GM18519 (cell line): ENCODE data around the gene INPP5F.
A peak's percentile ranks its signal among the peaks of the same experiment; 100 is the strongest.
"Not testable (repeated sequence)": the region's sequence is repeated elsewhere in the genome, so short reads cannot be mapped to it uniquely, and the experiment has no call there.

Source experiments
- ATAC-seq: cut with Tn5 transposase; IDR thresholded peaks from one replicate; pipeline ENCODE4 v1.9.1; 2021; ENCODE audit warnings: mild to moderate bottlenecking, moderate library complexity; ENCODE audit not compliant: unreplicated experiment, low FRiP score

The INPP5F gene

DNA sequence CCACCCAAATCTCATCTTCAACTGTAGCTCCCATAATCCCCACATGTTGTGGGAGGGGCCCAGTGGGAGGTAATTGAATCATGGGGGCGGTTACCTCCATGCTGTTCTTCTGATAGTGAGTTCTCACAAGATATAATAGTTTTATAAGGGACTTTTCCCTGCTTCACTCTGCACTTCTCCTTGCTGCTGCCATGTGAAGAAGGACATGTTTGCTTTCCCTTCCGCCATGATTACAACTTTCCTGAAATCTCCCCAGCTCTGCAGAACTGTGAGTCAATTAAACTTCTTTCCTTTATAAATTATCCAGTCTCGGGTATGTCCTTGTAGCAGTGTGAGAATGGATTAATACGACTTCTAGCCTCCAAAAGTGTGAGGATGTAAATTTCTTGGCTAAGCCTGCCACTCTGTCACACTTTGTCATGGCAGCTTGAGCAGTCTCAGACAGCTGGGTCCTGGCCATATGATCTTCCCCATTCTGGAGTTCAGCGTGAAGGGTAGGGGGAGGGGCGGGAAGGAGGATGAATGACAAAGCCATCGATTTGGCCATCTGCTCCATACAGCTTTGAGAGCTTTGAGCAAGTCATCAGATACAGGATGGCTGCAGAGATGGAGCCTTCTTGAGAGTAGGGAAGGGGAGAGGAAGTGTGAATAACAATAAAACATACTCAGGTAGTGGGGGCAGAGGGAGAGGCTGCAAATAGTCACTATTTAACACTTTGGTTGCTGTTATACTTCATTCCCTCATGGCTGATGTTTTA lies 19.1 kb upstream of the INPP5F start:
- no peak for ATAC-seq

DNA sequence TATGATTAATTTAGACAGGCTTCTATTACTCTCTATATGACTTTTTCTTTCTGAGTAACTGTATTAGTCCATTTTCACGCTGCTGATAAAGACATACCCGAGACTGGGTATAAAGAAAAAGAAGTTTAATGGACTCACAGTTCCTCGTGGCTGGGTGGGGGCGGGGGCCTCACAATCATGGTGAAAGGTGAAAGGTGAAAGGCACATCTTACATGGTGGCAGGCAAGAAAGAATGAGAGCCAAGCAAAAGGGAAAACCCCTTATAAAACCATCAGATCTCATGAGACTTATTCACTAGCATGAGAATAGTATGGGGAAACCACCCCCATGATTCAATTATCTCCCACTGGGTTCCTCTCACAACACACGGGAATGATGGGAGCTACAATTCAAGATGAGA lies 18.5 kb upstream of the INPP5F start:
- not testable (repeated sequence) for ATAC-seq

DNA sequence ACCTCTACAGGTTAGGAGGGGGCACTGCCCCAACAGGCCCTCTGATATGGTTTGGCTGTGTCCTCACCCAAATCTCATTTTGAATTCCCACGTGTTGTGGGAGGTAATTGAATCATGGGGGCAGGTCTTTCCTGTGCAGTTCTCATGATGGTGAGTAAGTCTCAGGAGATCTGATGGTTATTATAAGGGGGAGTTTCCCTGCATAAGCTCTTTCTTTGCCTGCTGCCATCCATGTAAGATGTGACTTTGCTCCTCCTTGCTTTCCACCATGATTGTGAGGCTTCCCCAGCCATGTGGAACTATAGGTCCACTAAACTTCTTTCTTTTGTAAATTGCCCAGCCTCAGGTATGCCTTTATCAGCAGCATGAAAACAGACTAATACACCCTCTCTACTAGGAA lies 14.9 kb upstream of the INPP5F start:
- ATAC-seq = not testable (repeated sequence)

DNA sequence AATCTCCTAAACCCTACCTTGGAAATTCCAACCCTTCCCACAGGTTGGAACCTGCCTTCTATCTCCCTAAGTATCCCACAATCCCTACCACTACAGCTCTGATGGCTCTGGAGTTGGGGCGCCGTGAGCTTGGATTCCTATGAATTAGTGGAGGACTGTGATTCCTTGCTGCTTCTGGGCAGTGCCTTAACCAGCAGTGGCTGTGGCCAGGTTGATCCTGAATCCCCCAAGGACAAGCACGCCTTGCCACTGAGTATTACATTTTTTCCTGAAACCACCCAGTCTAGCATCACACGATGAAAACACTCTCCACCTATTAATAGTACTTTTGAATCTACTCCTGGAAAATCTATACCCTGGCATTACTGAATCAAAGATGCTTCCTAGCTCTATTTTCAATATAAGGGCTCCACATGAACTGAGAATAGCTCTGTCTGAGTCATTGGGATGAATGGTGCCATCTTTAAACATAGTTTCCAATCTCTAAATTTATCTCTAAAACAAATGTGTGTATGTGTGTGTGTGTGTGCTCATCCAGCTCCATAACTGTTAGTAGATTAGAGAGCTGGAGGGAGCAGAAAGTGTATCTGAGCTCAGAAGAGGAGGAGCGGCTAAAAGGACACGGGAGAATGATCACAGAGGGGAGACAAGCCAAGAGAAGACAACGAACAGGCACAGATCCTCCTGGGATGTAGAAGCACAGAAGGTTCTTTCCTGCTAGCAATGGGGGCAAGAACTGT lies 11.9 kb upstream of the INPP5F start:
- ATAC-seq = no peak

DNA sequence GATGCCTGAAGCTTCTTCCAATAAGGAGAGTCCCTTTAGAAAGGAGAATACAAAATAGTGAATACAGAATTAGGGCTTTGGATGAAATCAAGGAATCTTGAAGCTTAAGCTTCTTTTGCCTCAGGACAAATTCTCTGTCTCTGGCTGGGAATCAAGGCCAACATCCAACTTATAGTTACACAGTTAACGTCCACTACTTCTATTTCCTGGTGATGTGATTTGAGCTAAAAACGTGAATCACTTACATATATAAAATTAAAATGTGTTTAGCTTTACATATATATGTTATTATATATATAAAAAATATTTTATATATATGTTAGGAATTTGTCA lies 11.4 kb upstream of the INPP5F start:
- ATAC-seq = no peak

DNA sequence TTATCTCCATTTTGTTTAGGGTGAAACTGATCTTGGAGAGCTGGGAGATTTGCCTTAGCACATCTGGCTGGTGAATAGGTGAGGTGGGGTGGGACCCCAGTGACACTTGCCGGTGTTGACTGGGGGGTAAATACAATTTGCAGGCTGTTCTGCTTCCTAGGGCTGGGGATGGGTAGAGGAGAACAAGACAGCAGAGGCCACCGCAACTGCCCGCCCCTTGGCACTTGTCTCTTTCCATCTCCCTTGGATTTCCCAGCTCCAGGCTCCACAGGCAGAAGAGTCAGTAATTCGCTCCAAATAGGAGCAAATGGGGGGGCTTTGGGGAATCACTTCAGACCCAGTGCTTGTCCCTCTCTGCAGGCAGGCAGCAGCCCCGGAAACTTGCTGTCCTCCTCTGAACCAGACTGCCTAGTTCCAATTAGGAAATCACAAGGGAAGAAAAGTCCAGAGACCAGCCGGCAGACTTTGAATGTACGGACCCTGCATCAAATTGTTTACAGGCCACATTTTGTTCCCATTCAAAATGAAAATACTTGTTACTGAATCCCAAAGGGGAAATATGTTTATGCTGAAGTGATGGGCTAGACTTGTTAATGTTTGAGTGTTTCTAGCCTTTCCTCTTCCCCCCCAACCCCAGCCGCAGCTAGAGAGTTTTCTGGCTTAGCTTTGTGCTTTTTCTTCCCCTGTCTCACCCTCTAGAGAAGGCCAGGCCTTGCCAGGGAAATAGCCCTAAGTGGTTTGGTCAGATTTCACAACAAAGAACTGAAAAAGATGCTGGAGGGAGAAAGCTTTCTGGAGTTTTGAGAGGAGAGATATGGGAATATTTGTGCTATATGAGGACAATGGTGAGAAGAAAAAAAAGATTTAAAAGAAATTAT lies 10.0 kb upstream of the INPP5F start:
- no peak for ATAC-seq

DNA sequence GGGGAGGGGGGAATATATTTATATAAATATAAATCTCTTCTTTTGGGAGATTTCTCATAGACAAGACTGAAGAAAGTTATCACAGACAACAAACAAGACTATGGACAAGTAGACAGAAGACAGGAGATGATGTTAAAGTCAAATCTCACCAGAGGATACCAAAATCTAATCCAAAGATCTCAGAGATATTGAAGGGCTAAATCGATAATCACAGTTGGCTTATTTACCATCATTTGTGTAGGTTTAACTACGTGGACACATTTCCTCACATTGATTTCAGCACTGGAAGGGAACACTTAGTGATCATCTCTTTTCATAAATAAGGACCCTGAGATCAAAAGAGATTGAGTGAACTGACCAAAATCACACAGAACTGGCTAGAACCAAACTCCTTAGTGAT lies 2.7 kb upstream of the INPP5F start:
- ATAC-seq = no peak

DNA sequence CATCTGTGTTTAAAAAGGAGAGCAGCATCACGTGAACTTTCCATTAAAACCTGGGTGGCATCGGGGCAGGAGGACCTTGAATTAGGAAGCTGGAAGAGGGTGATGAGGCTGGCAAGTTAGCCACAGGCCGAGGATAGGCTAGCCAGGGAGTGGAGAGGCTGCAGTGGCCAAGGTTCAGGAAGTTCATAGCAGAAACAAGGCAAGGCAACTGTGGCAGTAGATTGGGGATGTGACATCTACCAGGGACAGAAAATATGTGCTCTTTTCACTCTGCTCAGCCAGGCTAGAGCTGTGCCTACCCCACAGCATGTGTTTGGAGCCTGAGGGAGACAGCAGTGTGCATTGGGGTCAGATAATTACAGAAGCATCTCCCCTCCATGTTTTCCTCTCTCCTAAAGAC lies 2.2 kb upstream of the INPP5F start:
- ATAC-seq = no peak

DNA sequence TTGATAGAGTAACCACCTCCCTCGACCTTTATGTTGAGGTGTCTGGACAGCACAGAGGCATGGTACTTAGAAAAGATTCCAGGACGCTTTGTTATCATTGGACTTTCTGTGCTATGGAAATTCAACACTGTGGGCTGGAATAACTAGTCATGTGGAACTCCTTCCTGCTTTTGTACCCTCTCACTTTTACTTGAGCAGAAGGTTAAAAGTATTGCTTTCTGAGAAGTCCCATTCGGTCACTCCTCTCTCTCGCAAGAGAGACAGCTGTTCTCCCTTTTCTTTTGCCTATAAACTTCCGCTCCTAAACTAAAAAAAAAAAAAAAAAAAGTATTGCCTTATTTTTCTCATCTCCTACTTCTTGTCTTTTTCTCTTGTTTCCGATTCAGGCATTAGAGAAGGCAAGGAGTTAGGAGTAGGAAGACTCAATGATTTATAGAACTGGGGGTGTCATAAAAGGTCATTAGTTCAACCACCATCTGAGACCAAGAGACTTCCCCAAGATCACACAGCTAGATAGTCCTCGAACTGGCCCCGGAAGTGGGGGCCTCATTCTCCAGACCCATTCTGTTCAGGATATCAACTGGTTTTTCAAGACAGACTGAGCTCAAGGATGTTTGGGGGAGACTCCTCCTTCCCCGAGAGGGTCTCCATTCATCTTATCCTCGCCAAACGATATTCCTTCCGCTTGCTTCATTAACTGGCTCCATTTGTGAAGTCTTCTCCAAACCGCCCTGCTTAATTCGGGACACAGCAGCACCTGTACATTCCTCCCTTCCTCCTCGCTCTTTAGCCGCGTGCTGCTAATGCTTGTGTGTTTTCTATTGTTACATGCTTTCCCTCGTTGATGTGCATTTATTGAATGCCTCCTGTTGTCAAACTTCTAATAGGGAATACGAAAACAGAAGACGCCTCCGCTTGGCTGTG lies 995 bp upstream of the INPP5F start:
- peak; percentile 13 for ATAC-seq

DNA sequence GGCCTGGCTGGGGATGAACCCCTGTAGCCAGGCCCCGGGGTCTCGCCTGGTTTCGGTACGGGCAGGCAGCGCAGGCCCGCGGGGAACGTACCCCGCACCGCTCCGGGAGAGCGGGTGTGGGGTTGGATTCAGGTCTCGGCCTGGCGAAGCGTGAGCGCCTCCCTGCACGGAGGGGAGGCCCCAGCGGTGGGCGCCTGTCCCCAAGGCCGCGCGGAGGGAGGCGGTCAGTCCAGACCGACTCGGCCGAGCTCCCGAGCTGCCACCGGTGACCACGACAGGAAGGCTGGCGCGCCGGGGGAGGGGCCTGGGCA lies 378 bp upstream of the INPP5F start:
- ATAC-seq = peak; percentile 31

DNA sequence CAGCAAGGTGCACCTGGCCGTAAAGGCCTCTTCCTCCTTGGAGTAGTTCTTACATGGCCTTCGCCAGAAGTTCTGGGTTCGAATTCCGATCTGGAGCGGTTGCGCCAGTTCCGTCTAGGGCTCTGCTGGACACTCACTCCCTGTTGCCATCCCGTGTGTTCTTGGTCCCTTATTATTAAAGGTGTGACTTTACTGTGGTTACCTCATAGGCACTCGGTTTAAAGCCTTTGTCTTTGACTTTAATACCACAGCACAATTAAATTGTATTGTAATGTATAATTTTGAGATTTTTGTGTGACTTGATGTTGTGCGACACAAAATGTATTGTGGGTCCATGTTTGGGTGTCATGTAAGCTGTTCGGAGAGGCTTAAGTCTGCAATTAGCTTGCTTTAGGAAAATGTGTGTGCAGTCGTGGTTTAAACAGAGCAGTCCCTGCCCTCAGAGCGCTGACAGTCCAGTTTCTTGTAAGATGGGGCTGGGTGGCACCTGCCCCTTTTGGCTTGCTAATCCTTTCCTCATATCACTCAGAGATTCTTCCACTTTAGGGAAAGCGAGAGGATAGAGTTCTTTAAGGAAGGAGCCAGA lies 919 bp downstream of the INPP5F start:
- no peak for ATAC-seq

DNA sequence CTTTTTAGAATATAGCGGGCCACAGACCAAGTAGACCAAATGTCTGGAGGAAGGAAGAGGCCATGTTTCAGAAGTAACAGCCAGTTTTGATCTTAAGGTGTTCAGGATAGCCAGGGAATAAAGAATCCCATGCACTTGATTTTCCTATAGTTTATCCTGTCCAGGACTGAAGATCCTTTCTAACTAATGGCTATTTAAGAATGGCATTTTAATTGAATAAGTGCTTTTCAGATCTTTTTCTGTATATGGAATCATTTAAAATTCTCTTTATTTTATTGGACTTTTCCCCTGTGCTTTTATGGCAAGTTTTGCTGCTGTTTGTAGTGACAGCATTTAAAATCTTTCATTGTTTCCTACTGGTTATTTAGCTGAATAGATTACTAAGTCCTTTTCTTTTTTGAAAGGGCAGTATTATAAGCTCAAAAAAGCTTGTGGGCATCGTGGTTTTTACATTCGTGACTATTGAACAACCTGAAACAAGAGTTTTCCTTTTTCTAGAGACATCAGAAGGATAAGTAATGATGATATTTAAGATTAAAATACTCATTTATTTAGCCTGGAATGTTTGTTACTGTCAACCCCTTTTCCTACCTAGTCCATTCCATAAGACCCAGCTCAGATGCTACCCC lies 2.4 kb downstream of the INPP5F start:
- ATAC-seq = no peak

DNA sequence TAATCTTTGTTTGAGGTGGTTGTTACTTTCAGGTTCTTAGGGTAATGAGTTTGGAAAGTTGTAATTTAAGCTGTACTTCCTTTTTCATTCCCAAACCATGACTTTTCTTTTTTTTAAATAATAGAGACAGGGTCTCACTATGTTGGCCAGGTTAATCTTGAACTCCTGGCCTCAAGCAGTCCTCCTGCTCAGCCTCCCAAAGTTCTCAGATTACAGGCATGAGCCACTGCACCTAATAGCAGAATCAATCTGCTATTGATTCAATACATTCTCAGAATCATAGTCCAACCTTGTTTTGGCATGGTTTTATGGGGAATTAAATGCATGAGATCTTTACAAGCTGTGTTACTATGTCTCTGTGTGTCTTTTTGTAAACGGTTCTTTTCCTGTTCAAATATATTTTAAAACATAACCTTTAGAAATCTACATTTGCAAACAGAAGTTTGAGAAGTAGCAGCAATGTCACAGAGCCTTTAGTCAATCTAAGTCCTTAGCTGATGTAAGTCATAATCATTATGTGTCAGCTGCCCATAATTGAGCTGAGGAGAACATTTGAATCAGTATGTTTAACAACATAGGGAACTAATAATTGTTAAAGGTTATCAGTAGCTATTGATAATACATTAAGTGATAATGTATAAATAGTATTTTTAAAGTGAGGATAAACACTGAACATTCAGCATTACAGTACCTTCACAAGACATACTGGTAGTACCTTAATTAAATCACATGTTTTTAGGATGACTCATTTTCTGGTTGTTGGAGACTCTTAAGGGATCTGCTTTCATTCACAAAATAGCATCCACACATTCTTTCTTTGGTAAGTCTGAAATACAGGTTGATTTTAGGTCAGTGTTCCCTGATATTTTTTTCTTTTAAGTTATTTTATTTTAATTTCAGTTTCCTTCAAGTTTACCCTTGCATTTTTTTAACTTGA lies 8.8 kb downstream of the INPP5F start:
- ATAC-seq = no peak

DNA sequence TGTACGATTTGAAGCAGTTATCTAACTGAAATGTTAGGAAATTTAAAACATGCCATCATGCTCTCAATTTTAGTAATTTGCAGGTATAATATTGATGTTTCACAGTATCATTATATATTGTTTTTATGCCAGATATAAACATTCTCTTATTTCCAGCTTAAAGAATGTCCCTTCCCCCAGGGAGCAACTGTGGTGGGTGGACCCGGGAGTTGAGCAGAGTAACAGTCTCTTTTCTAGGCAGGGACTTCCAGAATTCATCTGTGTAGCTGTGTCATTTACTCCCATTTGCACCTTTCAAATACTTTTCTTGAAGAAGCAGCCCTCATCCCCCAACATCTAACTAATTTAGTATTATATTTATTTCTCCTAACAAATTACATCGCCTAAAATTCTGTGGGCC lies 9.6 kb downstream of the INPP5F start:
- no peak for ATAC-seq

DNA sequence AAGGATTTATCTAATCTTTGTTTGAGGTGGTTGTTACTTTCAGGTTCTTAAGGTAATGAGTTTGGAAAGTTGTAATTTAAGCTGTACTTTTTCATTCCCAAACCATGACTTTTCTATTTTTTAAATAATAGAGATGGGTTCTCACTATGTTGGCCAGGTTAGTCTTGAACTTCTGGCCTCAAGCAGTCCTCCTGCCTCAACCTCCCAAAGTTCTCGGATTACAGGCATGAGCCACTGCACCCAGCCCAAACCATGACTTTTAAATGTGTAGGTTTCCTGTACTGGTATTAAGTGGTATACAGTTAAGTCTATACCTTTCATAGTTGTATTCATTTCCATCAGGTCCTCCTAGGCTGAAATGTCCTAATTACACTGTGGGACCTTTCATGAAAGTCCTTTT lies 10.4 kb downstream of the INPP5F start:
- no peak for ATAC-seq

DNA sequence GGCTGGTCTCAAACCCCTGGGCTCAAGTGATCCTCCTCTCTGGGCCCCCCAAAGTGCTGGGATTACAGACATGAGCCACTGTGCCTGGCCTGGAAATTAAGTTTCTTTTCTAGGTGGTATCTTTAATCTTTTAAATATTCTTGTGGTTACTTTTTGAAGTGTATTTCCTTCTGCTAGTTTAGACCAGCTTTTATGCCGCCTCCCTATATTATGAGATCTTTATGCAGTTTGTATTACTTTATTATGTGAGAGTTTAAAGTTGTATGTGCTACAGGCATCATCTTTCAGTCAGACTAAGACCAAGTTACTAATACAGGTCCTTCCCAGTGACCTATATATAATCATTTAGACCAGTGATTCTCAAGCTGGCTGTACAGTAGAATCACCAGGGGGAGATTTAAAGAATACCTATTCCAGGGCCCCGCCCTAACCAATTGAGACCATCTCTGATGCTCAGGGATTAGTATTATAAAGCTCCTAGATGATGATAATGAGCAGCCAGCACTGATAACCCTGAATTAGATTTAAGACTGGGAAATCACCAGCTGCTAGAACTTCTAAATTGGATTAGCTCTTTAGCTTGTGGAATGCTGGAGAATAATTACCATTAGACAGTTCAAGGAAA lies 11.3 kb downstream of the INPP5F start:
- ATAC-seq = no peak

DNA sequence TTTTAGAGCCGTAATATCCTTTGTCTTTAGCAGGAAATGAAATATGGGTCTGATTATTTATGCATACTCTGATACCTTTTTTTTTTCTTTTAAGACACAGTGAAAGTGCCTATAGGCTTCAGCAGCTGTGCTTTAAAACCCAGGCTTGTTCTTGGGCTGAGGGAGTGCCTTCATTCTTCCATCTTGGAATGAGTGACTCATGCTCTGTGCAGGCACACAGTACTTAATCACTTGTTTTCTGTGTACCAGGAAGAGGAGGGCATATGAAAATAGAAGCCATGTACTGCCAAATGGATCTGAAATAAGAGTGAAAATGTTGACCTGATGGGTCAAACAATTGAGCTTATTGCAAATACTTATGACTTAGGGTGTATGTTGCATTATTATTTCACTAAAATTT lies 12.0 kb downstream of the INPP5F start:
- ATAC-seq = no peak

DNA sequence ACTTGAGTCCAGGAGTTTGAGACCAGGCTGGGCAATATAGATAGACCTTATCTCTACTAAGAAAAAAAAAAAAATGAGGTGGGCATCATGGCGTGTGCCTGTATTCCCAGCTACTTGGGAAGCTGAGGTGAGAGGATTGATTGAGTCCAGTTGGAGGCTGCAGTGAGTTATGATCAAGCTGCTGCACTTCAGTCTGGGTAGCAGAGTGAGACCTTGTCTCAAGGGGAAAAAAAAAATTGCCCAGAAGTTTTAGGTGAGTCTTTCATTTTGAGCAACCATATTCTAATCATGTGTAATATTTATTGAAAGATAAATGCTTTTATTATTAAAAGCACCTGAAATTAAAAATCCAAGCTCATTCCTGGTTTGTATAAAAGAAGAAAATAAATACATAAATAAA lies 13.1 kb downstream of the INPP5F start:
- no peak for ATAC-seq
